Muscle of leg (tissue), 11 donors: ENCODE results near the gene WDHD1. TPM values are rescaled to one million over a fixed set of nuclear protein-coding genes. Genes with fewer than 3 reads are reported as not detected.
"Not testable (repeated sequence)": the region's sequence is repeated elsewhere in the genome, so short reads cannot be mapped to it uniquely, and the experiment has no call there.

ENCODE experiments used
- DNase-seq: peaks from one replicate; pipeline ENCODE4 v3.0.0; 2013
- H3K27ac ChIP-seq: one replicate; pipeline ENCODE4 v1.5.1; 2013; ENCODE audit warnings: mild to moderate bottlenecking, low read length, control low read depth
- H3K27me3 ChIP-seq: one replicate; pipeline ENCODE4 v1.6.1; 2013; ENCODE audit warnings: low read length; ENCODE audit not compliant: control insufficient read depth, insufficient read depth
- H3K36me3 ChIP-seq: one replicate; pipeline ENCODE4 v1.6.1; 2013; ENCODE audit warnings: low read length; ENCODE audit not compliant: control insufficient read depth, insufficient read depth
- H3K4me1 ChIP-seq: one replicate; pipeline ENCODE4 v1.6.1; 2013; ENCODE audit warnings: low read length; ENCODE audit not compliant: control insufficient read depth, insufficient read depth
- H3K4me3 ChIP-seq: one replicate; pipeline ENCODE4 v1.5.1; 2013; ENCODE audit warnings: low read length, control low read depth
- H3K9me3 ChIP-seq: replicated peaks from 2 replicates; pipeline ENCODE4 v1.6.1; 2013; ENCODE audit warnings: low read depth, low read length; ENCODE audit not compliant: control insufficient read depth
- WGBS: methylation state at CpG from one replicate; pipeline ENCODE4 v1.1.5; 2013; ENCODE audit warnings: missing lambda C conversion rate; ENCODE audit not compliant: insufficient coverage; 5-methylcytosine and 5-hydroxymethylcytosine counted together
- polyA plus RNA-seq, 8 donors: library from polyadenylated mRNA; unstranded; fragments of 120-200 nt; gene quantifications; one replicate each; pipeline versions ENCODE4 v1.2.1 to v1.2.3, GENCODE V29; 2013; ENCODE audit warnings: inconsistent platforms in 1 of 8, low replicate concordance in 1 of 8; ENCODE audit not compliant: insufficient read length in 8 of 8, insufficient read depth in 1 of 8
- total RNA-seq: library from RNA; stranded (reverse); fragments of 120-200 nt; gene quantifications from one replicate; pipeline ENCODE4 v1.2.4, GENCODE V29; 2013

WDHD1 gene
- total and polyA plus RNA-seq, 9 donors: 7.2 to 10.7 (median 8.1) TPM

DNA sequence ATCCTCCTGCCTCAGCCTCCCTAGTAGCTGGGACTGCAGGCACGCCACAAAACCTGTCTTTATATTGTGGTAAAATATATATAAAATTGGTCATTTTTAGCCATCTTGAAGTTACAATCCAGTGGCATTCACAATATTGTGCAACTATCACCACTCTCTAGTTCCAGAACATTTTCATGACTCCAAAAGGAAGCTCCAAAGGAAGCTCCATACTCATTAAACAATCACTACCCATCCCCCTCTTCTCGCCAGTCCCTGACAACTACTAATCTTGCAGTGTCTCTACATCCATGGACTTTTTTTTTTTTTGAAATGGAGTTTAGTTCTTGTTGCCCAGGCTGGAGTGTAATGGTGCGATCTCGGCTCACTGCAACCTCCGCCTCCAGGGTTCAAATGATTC is 127.3 kb downstream of the WDHD1 start:
- Histone ChIP-seq H3K9me3 (no peaks in the 10 kb centered on the region), H3K27ac (no peak overlapping the region), H3K27me3 (peaks cover 29% of the 10 kb centered on the region), H3K4me3 (no peak overlapping the region), H3K4me1 (peaks cover 14% of the 10 kb centered on the region), H3K36me3 (no peaks in the 10 kb centered on the region)
- DNase-seq: no peak
- WGBS: no CpG with 5 or more reads among the region's 5 CpGs

DNA sequence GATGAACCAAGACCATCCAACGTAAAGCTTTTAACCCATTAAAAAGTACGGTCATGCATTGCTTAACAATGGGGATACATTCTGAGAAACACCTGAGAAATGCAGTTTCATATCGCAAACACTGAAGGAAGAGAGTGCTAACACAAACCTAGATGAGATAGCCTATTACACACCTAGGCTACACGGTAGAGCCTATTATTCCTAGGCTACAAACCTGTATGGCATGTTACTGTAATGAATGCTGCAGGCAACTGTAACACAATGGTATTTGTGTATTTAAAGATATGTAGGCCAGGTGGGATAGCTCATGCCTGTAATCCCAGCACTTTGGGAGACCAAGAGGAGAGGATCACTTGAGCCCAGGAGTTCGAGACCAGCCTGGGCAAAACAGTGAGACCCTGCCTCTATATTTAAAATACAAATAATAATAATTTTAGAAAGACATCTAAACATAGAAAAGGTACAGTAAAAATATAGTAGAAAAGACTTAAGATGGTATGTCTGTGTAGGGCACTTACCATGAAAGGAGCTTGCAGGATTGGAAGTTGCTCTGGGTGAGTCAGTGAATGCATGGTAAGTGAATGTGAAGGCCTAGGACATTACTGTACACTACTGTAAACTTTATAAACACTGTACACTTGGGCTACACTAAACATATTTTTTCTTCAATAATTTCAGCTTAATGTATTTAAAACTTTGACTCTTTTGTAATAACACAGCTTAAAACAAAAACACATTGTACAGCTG is 128.9 kb downstream of the WDHD1 start:
- not testable (repeated sequence) for H3K36me3 ChIP-seq, H3K27ac ChIP-seq, H3K4me3 ChIP-seq, H3K9me3 ChIP-seq, DNase-seq, H3K4me1 ChIP-seq
- WGBS: no CpG with 5 or more reads among the region's 5 CpGs
- H3K27me3 ChIP-seq: peaks cover 28% of the 10 kb centered on the region

DNA sequence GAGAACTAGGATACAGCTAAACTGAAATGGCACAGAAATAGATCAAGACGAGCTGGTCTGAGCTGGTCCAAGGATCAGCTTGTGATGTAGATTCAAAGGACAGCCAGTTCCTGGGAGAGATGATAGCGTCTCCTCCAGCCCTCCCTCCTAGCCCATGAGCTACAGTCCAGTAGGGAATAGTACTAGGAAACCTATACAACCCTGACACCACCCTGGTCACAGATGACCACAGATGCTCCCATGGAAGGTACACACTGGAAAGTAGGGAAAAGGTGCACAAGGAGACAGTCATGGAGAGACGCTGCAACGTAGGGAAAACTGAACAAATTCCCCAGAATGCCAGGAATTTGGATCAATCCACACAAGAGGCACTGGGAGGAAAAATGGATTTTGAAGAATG is 131.2 kb downstream of the WDHD1 start:
- Histone ChIP-seq H3K4me1 (no peaks in the 10 kb centered on the region), H3K27me3 (peaks cover 11% of the 10 kb centered on the region), H3K27ac (no peak overlapping the region), H3K4me3 (no peak overlapping the region), H3K9me3 (no peaks in the 10 kb centered on the region), H3K36me3 (no peaks in the 10 kb centered on the region)
- no peak for DNase-seq
- 83% methylated on average over 1 of the region's 4 CpGs for WGBS

DNA sequence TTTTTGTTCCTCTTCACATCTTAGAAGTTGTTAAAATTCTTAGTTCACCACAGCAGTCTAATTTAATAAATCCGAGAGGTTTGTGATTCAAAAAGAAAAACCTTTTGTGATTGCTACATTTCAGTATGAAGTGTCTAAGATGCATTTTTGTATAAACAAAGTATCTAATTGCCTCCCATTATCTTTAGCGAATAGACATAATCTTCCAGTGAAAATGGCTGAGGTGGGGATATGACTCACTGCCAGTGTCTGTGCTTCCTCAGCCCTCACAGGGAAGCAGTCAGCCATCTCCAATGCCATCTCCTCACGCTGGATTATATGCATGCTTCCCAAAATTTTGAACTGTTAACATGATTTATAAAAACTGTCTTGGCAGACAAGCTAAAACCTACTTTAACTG is 131.9 kb downstream of the WDHD1 start:
- no CpG with 5 or more reads among the region's 3 CpGs for WGBS
- Histone ChIP-seq H3K9me3 (no peaks in the 10 kb centered on the region), H3K36me3 (no peaks in the 10 kb centered on the region), H3K27me3 (peaks cover 6% of the 10 kb centered on the region), H3K4me3 (no peak overlapping the region), H3K4me1 (no peaks in the 10 kb centered on the region), H3K27ac (no peak overlapping the region)
- no peak for DNase-seq

DNA sequence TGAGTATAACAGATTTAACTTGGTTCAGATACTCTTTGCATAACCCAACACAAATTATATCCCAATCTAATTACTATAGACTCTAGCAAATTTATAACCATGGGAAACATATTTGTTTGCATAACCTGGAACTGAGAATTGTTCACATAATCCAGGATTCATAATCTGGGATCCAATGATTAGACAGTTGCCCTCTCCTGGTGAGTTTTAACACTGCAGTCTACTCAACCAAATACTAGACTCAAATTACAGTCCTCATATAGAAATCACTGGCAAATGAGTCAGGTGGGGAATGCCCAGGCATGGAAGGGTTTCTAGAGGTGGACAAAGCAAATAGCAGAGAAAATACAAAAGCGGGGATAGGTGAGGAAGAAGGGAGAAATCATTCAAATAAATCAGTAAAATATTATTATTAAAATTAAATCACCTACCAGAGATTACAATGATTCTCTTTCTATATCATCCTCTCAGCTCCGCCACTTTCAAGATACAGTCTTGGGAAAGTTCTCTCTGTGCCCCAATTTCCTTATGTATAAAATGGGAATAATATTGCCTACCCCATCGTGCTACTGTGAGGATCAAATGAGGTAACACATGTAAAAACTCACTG is 133.6 kb downstream of the WDHD1 start:
- DNase-seq: peak; percentile 49
- no peak overlapping the region for H3K4me3 ChIP-seq
- H3K4me1 ChIP-seq: no peaks in the 10 kb centered on the region
- no CpG with 5 or more reads among the region's 3 CpGs for WGBS
- no peaks in the 10 kb centered on the region for H3K36me3 ChIP-seq
- H3K27ac ChIP-seq: no peak overlapping the region
- H3K9me3 ChIP-seq: no peaks in the 10 kb centered on the region
- peaks cover 2% of the 10 kb centered on the region for H3K27me3 ChIP-seq

DNA sequence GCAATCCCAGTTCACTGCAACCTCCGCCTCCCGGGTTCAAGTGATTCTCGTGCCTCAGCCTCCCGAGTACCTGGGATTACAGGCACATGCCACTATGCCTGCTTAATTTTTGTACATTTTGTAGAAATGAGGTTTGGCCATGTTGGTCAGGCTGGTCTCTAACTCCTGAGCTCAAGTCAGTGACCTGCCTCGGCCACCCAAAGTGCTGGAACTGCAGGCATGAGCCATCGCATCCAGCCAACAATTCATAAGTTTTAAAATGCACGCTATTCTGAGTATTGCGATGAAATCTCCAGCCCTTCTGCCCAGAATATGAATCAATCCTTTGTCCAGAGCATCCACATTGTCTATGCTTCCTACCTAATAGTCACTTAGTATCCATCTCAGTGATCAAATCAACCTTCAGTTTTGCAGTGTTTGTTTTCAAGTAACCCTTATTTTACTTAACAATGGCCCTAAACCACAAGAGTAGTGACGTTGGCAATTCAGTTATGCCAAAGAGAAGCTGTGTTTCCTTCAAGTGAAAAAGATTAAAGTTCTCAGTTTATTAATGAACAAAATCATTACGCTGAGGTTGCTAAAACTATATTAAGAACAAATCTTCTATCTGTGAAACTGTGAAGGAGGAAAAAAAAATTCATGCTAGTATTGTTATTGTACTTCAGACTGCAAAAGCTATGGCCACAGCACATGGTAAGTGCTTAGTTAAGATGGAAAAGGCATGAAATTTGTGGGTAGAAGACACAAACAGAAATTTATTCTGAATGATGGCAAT is 135.2 kb downstream of the WDHD1 start:
- H3K27me3 ChIP-seq: peaks cover 2% of the 10 kb centered on the region
- no peaks in the 10 kb centered on the region for H3K4me1 ChIP-seq
- DNase-seq: no peak
- H3K4me3 ChIP-seq: no peak overlapping the region
- 91% methylated on average over 7 of the region's 10 CpGs for WGBS
- H3K27ac ChIP-seq: no peak overlapping the region
- H3K9me3 ChIP-seq: no peaks in the 10 kb centered on the region
- no peaks in the 10 kb centered on the region for H3K36me3 ChIP-seq

DNA sequence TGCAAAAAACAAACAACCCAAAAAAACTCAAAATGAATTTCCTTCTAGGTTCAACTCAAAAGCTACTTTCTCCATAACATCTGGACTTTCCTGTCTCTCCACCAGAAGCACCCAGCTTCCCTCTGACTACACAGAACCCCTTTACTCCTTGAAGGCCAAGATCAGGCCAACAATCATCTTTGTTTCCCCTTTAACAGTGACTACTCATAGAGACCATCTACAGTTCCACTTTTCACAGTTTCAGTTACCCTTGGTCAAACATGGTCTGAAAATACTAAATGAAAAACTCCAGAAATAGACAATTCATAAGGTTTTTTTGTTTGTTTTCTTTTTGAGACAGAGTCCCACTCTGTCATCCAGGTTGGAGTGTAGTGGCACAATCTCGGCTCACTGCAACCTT is 136.1 kb downstream of the WDHD1 start:
- Histone ChIP-seq H3K4me3 (no peak overlapping the region), H3K36me3 (no peaks in the 10 kb centered on the region), H3K4me1 (no peaks in the 10 kb centered on the region), H3K27ac (no peak overlapping the region), H3K27me3 (peaks cover 2% of the 10 kb centered on the region), H3K9me3 (no peaks in the 10 kb centered on the region)
- DNase-seq: peak; percentile 32
- WGBS: no CpG with 5 or more reads among the region's 1 CpG

DNA sequence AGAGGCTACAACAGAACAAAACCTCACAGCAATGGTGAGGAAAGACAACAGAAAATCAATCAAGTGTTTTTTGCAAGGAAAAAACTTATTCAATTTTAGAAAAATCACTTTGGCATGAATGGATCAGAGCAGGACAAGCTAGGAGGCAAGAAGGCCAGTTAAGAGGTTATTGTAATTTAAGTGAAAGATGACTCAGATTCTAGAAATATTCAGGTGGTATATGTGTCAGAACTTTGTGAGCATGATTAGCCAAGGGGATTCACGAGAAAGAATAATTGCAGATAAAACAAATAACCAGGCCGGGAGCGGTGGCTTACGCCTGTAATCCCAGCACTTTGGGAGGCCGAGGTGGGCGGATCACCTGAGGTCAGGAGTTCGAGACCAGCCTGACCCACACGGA is 137.0 kb downstream of the WDHD1 start:
- H3K9me3 ChIP-seq: no peaks in the 10 kb centered on the region
- no peaks in the 10 kb centered on the region for H3K4me1 ChIP-seq
- peaks cover 2% of the 10 kb centered on the region for H3K27me3 ChIP-seq
- 88% methylated on average over 1 of the region's 8 CpGs for WGBS
- no peak overlapping the region for H3K27ac ChIP-seq
- H3K36me3 ChIP-seq: no peaks in the 10 kb centered on the region
- no peak overlapping the region for H3K4me3 ChIP-seq
- no peak for DNase-seq
